Hepatocyte (in vitro differentiated cells): ENCODE data around the gene MPP1. TPM values are rescaled to one million over a fixed set of nuclear protein-coding genes. Genes with fewer than 3 reads are reported as not detected.
A peak's percentile ranks its signal among the peaks of the same experiment; 100 is the strongest.

Experiments used
- DNase-seq: peaks from one replicate; pipeline ENCODE4 v3.0.0-alpha.2; 2016; ENCODE audit warnings: low spot score
- H2AFZ ChIP-seq: fragments of 200-600 bp; sonication (generic); 2 replicates; pipeline ENCODE4 v1.6.0; 2016; ENCODE audit warnings: antibody characterized with exemption, mild to moderate bottlenecking
- H3K27ac ChIP-seq: fragments of 200-600 bp; sonication (generic); 2 replicates; pipeline ENCODE4 v1.5.1; 2016; ENCODE audit warnings: mild to moderate bottlenecking
- H3K27me3 ChIP-seq: fragments of 200-600 bp; sonication (generic); 2 replicates; pipeline ENCODE4 v1.6.1; 2016
- H3K36me3 ChIP-seq: fragments of 200-600 bp; sonication (generic); replicated peaks from 2 replicates; pipeline ENCODE4 v1.5.1; 2016; ENCODE audit warnings: low read depth; ENCODE audit not compliant: insufficient read depth
- H3K4me1 ChIP-seq: fragments of 200-600 bp; sonication (generic); 2 replicates; pipeline ENCODE4 v1.5.1; 2016; ENCODE audit warnings: mild to moderate bottlenecking, moderate library complexity; ENCODE audit not compliant: insufficient read depth
- H3K4me2 ChIP-seq: fragments of 200-600 bp; sonication (generic); 2 replicates; pipeline ENCODE4 v1.6.0; 2016
- H3K4me3 ChIP-seq: fragments of 200-600 bp; sonication (generic); 2 replicates; pipeline ENCODE4 v1.5.1; 2016; ENCODE audit warnings: mild to moderate bottlenecking
- H3K79me2 ChIP-seq: fragments of 200-600 bp; sonication (generic); 2 replicates; pipeline ENCODE4 v1.6.0; 2017; ENCODE audit warnings: mild to moderate bottlenecking
- H3K9me2 ChIP-seq: fragments of 200-600 bp; sonication (generic); replicated peaks from 2 replicates; pipeline ENCODE4 v1.6.0; 2017; ENCODE audit warnings: mild to moderate bottlenecking; ENCODE audit not compliant: insufficient read depth
- H3K9me3 ChIP-seq: fragments of 200-600 bp; sonication (generic); 2 replicates; pipeline ENCODE4 v1.5.1; 2016; ENCODE audit warnings: low read depth, mild to moderate bottlenecking
- H4K20me1 ChIP-seq: fragments of 200-600 bp; sonication (generic); 2 replicates; pipeline ENCODE4 v1.6.0; 2016; ENCODE audit warnings: mild to moderate bottlenecking; ENCODE audit not compliant: insufficient read depth, poor library complexity, severe bottlenecking
- CTCF ChIP-seq: fragments of 200-600 bp; sonication (generic); IDR thresholded peaks from 2 replicates; pipeline ENCODE4 v1.5.1; 2016; ENCODE audit warnings: antibody characterized with exemption, mild to moderate bottlenecking; ENCODE audit not compliant: poor library complexity
- EZH2 ChIP-seq: fragments of 200-600 bp; sonication (generic); IDR thresholded peaks from 2 replicates; pipeline ENCODE4 v1.6.1; 2016; ENCODE audit warnings: antibody characterized with exemption, mild to moderate bottlenecking, borderline replicate concordance
- EZH2phosphoT487 ChIP-seq: fragments of 200-600 bp; sonication (generic); IDR thresholded peaks from one replicate; pipeline ENCODE4 v1.6.1; 2018; ENCODE audit warnings: antibody characterized with exemption, mild to moderate bottlenecking, low read depth, moderate library complexity; ENCODE audit not compliant: unreplicated experiment, severe bottlenecking
- WGBS: methylation state at CpG from one replicate; pipeline ENCODE4 v1.1.6; 2016; ENCODE audit warnings: low lambda C conversion rate; ENCODE audit errors: missing lambda C conversion rate; 5-methylcytosine and 5-hydroxymethylcytosine counted together
- polyA plus RNA-seq: library from polyadenylated mRNA; unstranded; fragments of >200 nt; fragmentation: Nextera tagmentation; extraction: Ambion mirVana; gene quantifications from 2 replicates; pipeline ENCODE4 v1.2.1, GENCODE V29; 2016
- total RNA-seq: library from RNA; depleted of rRNA; stranded (reverse); fragments of >200 nt; gene quantifications from 2 replicates; pipeline ENCODE4 v1.2.3, GENCODE V29; 2014

The MPP1 gene
- total RNA-seq: 18.7 and 20.4 TPM in 2 replicates
- polyA plus RNA-seq: 11.4 and 15.0 TPM in 2 replicates

GRCh38 chrX:154804957-154805695 lies at the start of gene MPP1:
Gene MPP1, minus strand, starts transcription at chrX:154805485. Its CDS starts 112 bp downstream, at chrX:154805373.
- peak; percentile 86 for DNase-seq
- Histone ChIP-seq H3K4me2 (peak within 1 kb of the TSS; percentile 87), H3K36me3 (no peaks in the 10 kb centered on the region), H3K79me2 (peaks cover 3% of the 10 kb centered on the region), H4K20me1 (no peaks in the 10 kb centered on the region), H3K27me3 (no peaks in the 10 kb centered on the region), H3K9me3 (no peaks in the 10 kb centered on the region), H3K9me2 (no peaks in the 10 kb centered on the region), H3K4me1 (peaks cover 7% of the 10 kb centered on the region), H2AFZ (peak within 1 kb of the TSS; percentile 54), H3K27ac (peak within 1 kb of the TSS; percentile 73), H3K4me3 (peak within 1 kb of the TSS; percentile 40)
- 32% methylated on average over 64 of the region's 65 CpGs for WGBS
- TF ChIP-seq EZH2: no peak
- no peak for TF ChIP-seq EZH2phosphoT487
- TF ChIP-seq CTCF: no peak

- H3K4me1 ChIP-seq: no peaks in the 10 kb centered on the region
- no peak overlapping the region for H3K27ac ChIP-seq
- H3K9me2 ChIP-seq: no peaks in the 10 kb centered on the region
- no peaks in the 10 kb centered on the region for H3K27me3 ChIP-seq
- H3K9me3 ChIP-seq: no peaks in the 10 kb centered on the region
- H3K4me3 ChIP-seq: no peak overlapping the region
- 65% methylated on average over 1 of the region's 1 CpG for WGBS
- H3K79me2 ChIP-seq: no peaks in the 10 kb centered on the region
- no peaks in the 10 kb centered on the region for H3K36me3 ChIP-seq
- no peak for TF ChIP-seq EZH2phosphoT487
- no peak for TF ChIP-seq CTCF
- TF ChIP-seq EZH2: no peak
- H2AFZ ChIP-seq: no peak overlapping the region
- no peaks in the 10 kb centered on the region for H4K20me1 ChIP-seq
- H3K4me2 ChIP-seq: no peak overlapping the region
- no peak for DNase-seq
Observed at GRCh38 chrX:154850957-154851611, 45.8 kb upstream of the MPP1 start.

- TF ChIP-seq EZH2 (no peak), CTCF (peak; percentile 44)
- no peaks in the 10 kb centered on the region for H3K9me2 ChIP-seq
- DNase-seq: peak; percentile 23
- no peak overlapping the region for H2AFZ ChIP-seq
- H3K4me1 ChIP-seq: no peaks in the 10 kb centered on the region
- H4K20me1 ChIP-seq: no peaks in the 10 kb centered on the region
- H3K36me3 ChIP-seq: no peaks in the 10 kb centered on the region
- H3K79me2 ChIP-seq: no peaks in the 10 kb centered on the region
- H3K4me2 ChIP-seq: no peak overlapping the region
- no peaks in the 10 kb centered on the region for H3K9me3 ChIP-seq
- no peak overlapping the region for H3K4me3 ChIP-seq
- 96% methylated on average over 2 of the region's 2 CpGs for WGBS
- no peak overlapping the region for H3K27ac ChIP-seq
- H3K27me3 ChIP-seq: no peaks in the 10 kb centered on the region
Observed at GRCh38 chrX:154840856-154841255, 35.6 kb upstream of the MPP1 start.
